Esophagus muscularis mucosa (tissue), 4 donors: ENCODE data around the gene USP24. TPM values are rescaled to one million over a fixed set of nuclear protein-coding genes. Genes with fewer than 3 reads are reported as not detected.

ENCODE experiments used
- DNase-seq: peaks from one replicate; pipeline ENCODE4 v3.0.0-alpha.2; 2017; ENCODE audit errors: extremely low spot score
- H3K27ac ChIP-seq, 4 donors: fragments of 200-600 bp; sonication (generic); replicated peaks in 1 of 4; 1 replicate in 3 of 4; 2 replicates in 1 of 4; pipeline ENCODE4 v1.5.1; 2016 to 2019; ENCODE audit warnings: mild to moderate bottlenecking in 1 of 4
- H3K27me3 ChIP-seq, 4 donors: fragments of 200-600 bp; sonication (generic); one replicate each; pipeline versions ENCODE4 v1.5.1 to v1.6.0; 2016 to 2019
- H3K36me3 ChIP-seq, 4 donors: fragments of 200-600 bp; sonication (generic); one replicate each; pipeline ENCODE4 v1.5.1; 2016 to 2019
- H3K4me1 ChIP-seq, 4 donors: fragments of 200-600 bp; sonication (generic); one replicate each; pipeline ENCODE4 v1.5.1; 2016 to 2019
- H3K4me3 ChIP-seq, 4 donors: fragments of 200-600 bp; sonication (generic); 1 replicate in 2 of 4; 2 replicates in 2 of 4; pipeline ENCODE4 v1.5.1; 2016 to 2019; ENCODE audit warnings: mild to moderate bottlenecking in 4 of 4, moderate library complexity in 1 of 4
- H3K9me3 ChIP-seq, 4 donors: fragments of 200-600 bp; sonication (generic); 1 replicate in 3 of 4; 2 replicates in 1 of 4; pipeline ENCODE4 v1.5.1; 2016 to 2019
- EP300 ChIP-seq: sonication (generic); formaldehyde crosslinking; IDR thresholded peaks from one replicate; pipeline ENCODE4 v1.6.1; 2017; ENCODE audit warnings: antibody characterized with exemption
- POLR2A ChIP-seq: fragments of 450-650 bp; IDR thresholded peaks from one replicate; pipeline ENCODE4 v1.6.1; 2017; ENCODE audit warnings: antibody characterized with exemption, moderate library complexity, mild to moderate bottlenecking, low read depth
- POLR2AphosphoS5 ChIP-seq, 2 donors: sonication (generic); formaldehyde crosslinking; IDR thresholded peaks; one replicate each; pipeline ENCODE4 v1.6.1; 2017; ENCODE audit warnings: antibody characterized with exemption in 2 of 2
- WGBS: methylation state at CpG from one replicate; pipeline ENCODE4 v1.1.5; 2018; 5-methylcytosine and 5-hydroxymethylcytosine counted together
- intact Hi-C: fragments of 100-400 bp; cut with DNase I; formaldehyde crosslinking; loops from one replicate; pipeline ENCODE4 v1.15.1; 2023
- total RNA-seq, 4 donors: library from RNA; depleted of rRNA; stranded (reverse); fragments of >200 nt; gene quantifications; one replicate each; pipeline versions ENCODE4 v1.1.0 to v1.2.1, GENCODE V29; 2016
- TF ChIP-seq, protein P1 (sequence below), 3 experiments: fragments of 200-600 bp in 2 of 3; fragments of 450-650 bp in 1 of 3; sonication (generic) in 2 of 3; IDR thresholded peaks; one replicate each; pipeline ENCODE4 v1.5.1; 2017 to 2019; ENCODE audit warnings: antibody characterized with exemption in 3 of 3, mild to moderate bottlenecking in 2 of 3, moderate library complexity in 1 of 3

Gene USP24
- total RNA-seq, 4 donors from 2014 or later = 28.3 to 45.3 (median 37.7) TPM

- no peaks in the 10 kb centered on the region for H3K9me3 ChIP-seq
- intact Hi-C loops = no loop called here
- TF ChIP-seq EP300 = no peak
- no peak for TF ChIP-seq POLR2AphosphoS5 (IDR thresholded peaks at IDR 0.05)
- TF ChIP-seq POLR2A = no peak
- TF ChIP-seq, protein P1, sequence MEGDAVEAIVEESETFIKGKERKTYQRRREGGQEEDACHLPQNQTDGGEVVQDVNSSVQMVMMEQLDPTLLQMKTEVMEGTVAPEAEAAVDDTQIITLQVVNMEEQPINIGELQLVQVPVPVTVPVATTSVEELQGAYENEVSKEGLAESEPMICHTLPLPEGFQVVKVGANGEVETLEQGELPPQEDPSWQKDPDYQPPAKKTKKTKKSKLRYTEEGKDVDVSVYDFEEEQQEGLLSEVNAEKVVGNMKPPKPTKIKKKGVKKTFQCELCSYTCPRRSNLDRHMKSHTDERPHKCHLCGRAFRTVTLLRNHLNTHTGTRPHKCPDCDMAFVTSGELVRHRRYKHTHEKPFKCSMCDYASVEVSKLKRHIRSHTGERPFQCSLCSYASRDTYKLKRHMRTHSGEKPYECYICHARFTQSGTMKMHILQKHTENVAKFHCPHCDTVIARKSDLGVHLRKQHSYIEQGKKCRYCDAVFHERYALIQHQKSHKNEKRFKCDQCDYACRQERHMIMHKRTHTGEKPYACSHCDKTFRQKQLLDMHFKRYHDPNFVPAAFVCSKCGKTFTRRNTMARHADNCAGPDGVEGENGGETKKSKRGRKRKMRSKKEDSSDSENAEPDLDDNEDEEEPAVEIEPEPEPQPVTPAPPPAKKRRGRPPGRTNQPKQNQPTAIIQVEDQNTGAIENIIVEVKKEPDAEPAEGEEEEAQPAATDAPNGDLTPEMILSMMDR (IDR thresholded peaks at IDR 0.05) = no peak
- H3K27ac ChIP-seq = peak overlapping the region; percentile 41 to 99 (median 98)
- H3K27me3 ChIP-seq = no peaks in the 10 kb centered on the region
- H3K4me1 ChIP-seq = peaks cover 50 to 86% (median 82%) of the 10 kb centered on the region in 4 donors
- H3K4me3 ChIP-seq = peak overlapping the region; percentile 36 to 94 (median 88)
- H3K36me3 ChIP-seq = no peaks in the 10 kb centered on the region
- WGBS = 60% methylated on average over 3 of the region's 3 CpGs
- DNase-seq = no peak
Measured at GRCh38 chr1:55211863-55212262, 3.3 kb downstream of the USP24 start.

- WGBS = 15% methylated on average over 4 of the region's 4 CpGs
- peak overlapping the region; percentile 25 to 94 (median 61) for H3K4me3 ChIP-seq
- DNase-seq = no peak
- no peak for TF ChIP-seq POLR2A
- no peak for TF ChIP-seq EP300
- TF ChIP-seq, protein P1 (IDR thresholded peaks at IDR 0.05) = no peak
- no peak for TF ChIP-seq POLR2AphosphoS5 (IDR thresholded peaks at IDR 0.05)
- H3K36me3 ChIP-seq = no peaks in the 10 kb centered on the region
- intact Hi-C loops = no loop called here
- peaks cover 53 to 86% (median 82%) of the 10 kb centered on the region in 4 donors for H3K4me1 ChIP-seq
- H3K9me3 ChIP-seq = no peaks in the 10 kb centered on the region
- no peaks in the 10 kb centered on the region for H3K27me3 ChIP-seq
- H3K27ac ChIP-seq = peak overlapping the region; percentile 41 to 99 (median 98)
Measured at GRCh38 chr1:55210990-55211801, 4.0 kb downstream of the USP24 start.

DNA sequence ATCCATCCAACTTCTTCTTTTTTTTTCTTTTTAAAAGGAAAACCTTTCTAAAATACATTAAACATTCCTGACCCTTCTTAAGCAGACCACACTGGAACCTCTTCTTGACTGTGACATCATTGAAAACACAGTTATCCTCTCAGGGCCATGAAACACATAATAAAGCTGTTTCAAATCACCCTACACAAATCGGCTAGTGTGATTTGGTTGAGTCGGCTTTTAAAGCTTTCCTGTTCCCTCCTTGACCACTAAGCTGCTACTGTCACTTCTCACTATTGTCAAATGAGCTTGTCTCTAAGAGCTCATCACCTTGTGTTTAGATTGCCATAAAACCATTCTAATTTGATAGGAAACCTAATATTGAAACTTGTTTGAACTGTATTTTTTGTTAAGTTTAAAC is 5.9 kb downstream of the USP24 start:
- Histone ChIP-seq H3K27ac (peak overlapping the region in 2 of 4 donors; percentile 18 to 99), H3K4me3 (no peak overlapping the region), H3K36me3 (no peaks in the 10 kb centered on the region), H3K4me1 (peaks cover 67 to 97% (median 93%) of the 10 kb centered on the region in 4 donors), H3K9me3 (no peaks in the 10 kb centered on the region), H3K27me3 (no peaks in the 10 kb centered on the region)
- intact Hi-C loops = no loop called here
- TF ChIP-seq POLR2AphosphoS5 (IDR thresholded peaks at IDR 0.05) (no peak), POLR2A (no peak), EP300 (no peak)
- TF ChIP-seq, protein P1 (IDR thresholded peaks at IDR 0.05) = peak in 1 of 3 experiments; percentile 20
- no peak for DNase-seq
- WGBS = 13% methylated on average over 2 of the region's 2 CpGs

DNA sequence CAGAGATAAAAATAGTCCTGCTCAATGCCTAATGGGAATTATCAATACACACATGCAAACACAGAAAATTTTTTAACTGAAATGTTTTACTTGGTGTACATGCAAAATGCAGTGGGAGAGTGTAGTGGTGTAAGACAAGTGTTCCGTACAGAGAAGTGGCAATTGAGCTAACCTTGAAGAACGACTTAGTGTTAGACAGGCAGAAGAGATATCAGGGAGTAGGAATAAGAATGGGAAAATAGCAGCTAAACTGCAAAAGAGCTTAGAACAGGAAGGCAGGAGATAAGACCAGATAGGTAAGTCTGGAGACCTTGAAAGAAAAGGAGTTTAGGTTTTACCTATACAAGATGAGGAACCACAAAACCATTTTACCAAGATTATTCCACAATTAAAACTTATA is 9.0 kb downstream of the USP24 start:
- Histone ChIP-seq H3K9me3 (no peaks in the 10 kb centered on the region), H3K27me3 (no peaks in the 10 kb centered on the region), H3K27ac (no peak overlapping the region), H3K36me3 (no peaks in the 10 kb centered on the region), H3K4me3 (no peak overlapping the region), H3K4me1 (peaks cover 55 to 81% (median 78%) of the 10 kb centered on the region in 4 donors)
- intact Hi-C loops = no loop called here
- WGBS = 76% methylated on average over 2 of the region's 2 CpGs
- TF ChIP-seq POLR2AphosphoS5 (IDR thresholded peaks at IDR 0.05) (no peak), POLR2A (no peak), EP300 (no peak)
- TF ChIP-seq, protein P1 (IDR thresholded peaks at IDR 0.05) = no peak
- no peak for DNase-seq
